Psoas muscle (tissue), 8 donors: ENCODE results near the gene PLA2G6. TPM values are rescaled to one million over a fixed set of nuclear protein-coding genes. Genes with fewer than 3 reads are reported as not detected.

Experiments
- ATAC-seq, 4 donors: fragments of 200-7000 bp; cut with Tn5 transposase; one replicate each; pipeline ENCODE4 v1.9.1; 2020; ENCODE audit warnings: moderate library complexity in 3 of 4, mild to moderate bottlenecking in 2 of 4
- DNase-seq, 2 donors: peaks; one replicate each; pipeline ENCODE4 v3.0.0-alpha.2; 2020
- H3K27ac ChIP-seq: fragments of 200-600 bp; one replicate; pipeline ENCODE4 v1.8.0; 2022
- H3K27me3 ChIP-seq, 3 donors: fragments of 200-600 bp in 1 of 3; one replicate each; pipeline versions ENCODE4 v1.6.1 to v1.8.0; 2013 to 2022; ENCODE audit warnings: low read length in 2 of 3, mild to moderate bottlenecking in 2 of 3, moderate library complexity in 1 of 3; ENCODE audit not compliant: insufficient read depth in 3 of 3
- H3K36me3 ChIP-seq, 2 donors: fragments of 200-600 bp in 1 of 2; one replicate each; pipeline versions ENCODE4 v1.6.1 to v1.8.0; 2013 to 2022; ENCODE audit warnings: low read depth in 1 of 2, mild to moderate bottlenecking in 1 of 2, moderate library complexity in 1 of 2; ENCODE audit not compliant: insufficient read depth in 1 of 2
- H3K4me1 ChIP-seq: fragments of 200-600 bp; one replicate; pipeline ENCODE4 v1.8.0; 2022
- H3K4me3 ChIP-seq: fragments of 200-600 bp; one replicate; pipeline ENCODE4 v1.8.0; 2022; ENCODE audit warnings: mild to moderate bottlenecking
- H3K9me3 ChIP-seq: fragments of 200-600 bp; one replicate; pipeline ENCODE4 v1.8.0; 2022
- CTCF ChIP-seq: fragments of 200-600 bp; IDR thresholded peaks from one replicate; pipeline ENCODE4 v1.8.0; 2022; ENCODE audit warnings: antibody characterized with exemption
- WGBS, 3 donors: extraction: QIAGEN DNeasy Blood & Tissue Kit; methylation state at CpG; one replicate each; pipeline versions ENCODE4 v1.1.6 to v1.1.7; 2013; 5-methylcytosine and 5-hydroxymethylcytosine counted together
- intact Hi-C, 2 donors: fragments of 100-400 bp; cut with DNase I; formaldehyde crosslinking; loops; one replicate each; pipeline versions ENCODE4 v1.11.0 to v1.14.2; 2022
- polyA plus RNA-seq, 3 donors: library from polyadenylated mRNA; stranded (reverse); fragments of 200-250 nt; gene quantifications; one replicate each; pipeline ENCODE4 v1.2.3, GENCODE V29; 2013
- total RNA-seq, 4 donors: library from RNA; stranded (reverse); fragmentation: NEBNext Ultra II Directional in 2 of 4; extraction: Animal tissue kit (Norgen Biotek cat#: 25700) in 2 of 4; gene quantifications; one replicate each; pipeline versions ENCODE4 v1.2.1 to v1.2.4, GENCODE V29; 2021 to 2023
- donor health status: healthy with polysubstance abuse.
- donor health status: DM: no; HTN: no; CAD: no; lungs with moderate emphysema.
- donor health status: Bipolar disorder and iron deficiency.
- donor health status: healthy.
- donor health status: DM: yes; HTN: yes; CAD: no.
- donor health status: DM: no; HTN: no; CAD: no.
- donor health status: DM: no; HTN: no; CAD: no.
- donor health status: DM: yes; HTN: yes; CAD: no.

PLA2G6 gene
- total and polyA plus RNA-seq, 7 donors = 4.5 to 17.4 (median 8.5) TPM

- TF ChIP-seq CTCF = no peak
- Histone ChIP-seq H3K4me1 (peaks cover 19% of the 10 kb centered on the region), H3K9me3 (no peaks in the 10 kb centered on the region), H3K4me3 (no peak overlapping the region), H3K36me3 (no peaks in the 10 kb centered on the region), H3K27ac (no peak overlapping the region), H3K27me3 (no peaks in the 10 kb centered on the region)
- WGBS, 3 donors = 85 to 89% (median 87%) methylated on average over 10 of the region's 10 CpGs
- intact Hi-C loops = loop anchor here (2.0 to 10.0 kb wide), 2 partner anchors 17 to 85 kb away; partner anchors contain the start of gene BAIAP2L2 (in 2 of the 2)
- DNase-seq = no peak
- ATAC-seq = no peak
Observed at GRCh38 chr22:38199826-38200559, 18.4 kb upstream of the PLA2G6 start.

GRCh38 chr22:38196791-38197419 lies 15.3 kb upstream of the PLA2G6 start:
- Histone ChIP-seq H3K9me3 (no peaks in the 10 kb centered on the region), H3K4me1 (peaks cover 15% of the 10 kb centered on the region), H3K4me3 (no peak overlapping the region), H3K27me3 (no peaks in the 10 kb centered on the region), H3K36me3 (no peaks in the 10 kb centered on the region), H3K27ac (no peak overlapping the region)
- 59 to 76% (median 67%) methylated on average over 19 of the region's 19 CpGs for WGBS, 3 donors
- intact Hi-C loops = no loop called here
- DNase-seq = no peak
- no peak for TF ChIP-seq CTCF
- ATAC-seq = no peak

GRCh38 chr22:38193580-38193979 lies 11.9 kb upstream of the PLA2G6 start:
- Histone ChIP-seq H3K4me1 (peaks cover 15% of the 10 kb centered on the region), H3K4me3 (no peak overlapping the region), H3K27ac (no peak overlapping the region), H3K36me3 (no peaks in the 10 kb centered on the region), H3K27me3 (no peaks in the 10 kb centered on the region), H3K9me3 (no peaks in the 10 kb centered on the region)
- TF ChIP-seq CTCF = no peak
- ATAC-seq (peak in 2 of 4 donors; percentile 26 to 50), DNase-seq (no peak)
- intact Hi-C loops = no loop called here
- 57 to 73% (median 62%) methylated on average over 6 of the region's 6 CpGs for WGBS, 3 donors

GRCh38 chr22:38192475-38192863 lies 10.8 kb upstream of the PLA2G6 start:
- Histone ChIP-seq H3K4me1 (peaks cover 15% of the 10 kb centered on the region), H3K27me3 (no peaks in the 10 kb centered on the region), H3K36me3 (no peaks in the 10 kb centered on the region), H3K27ac (peak overlapping the region; percentile 66), H3K4me3 (no peak overlapping the region), H3K9me3 (no peaks in the 10 kb centered on the region)
- DNase-seq (no peak), ATAC-seq (peak; percentile 33 to 82 (median 64))
- 52 to 64% (median 53%) methylated on average over 3 of the region's 3 CpGs for WGBS, 3 donors
- intact Hi-C loops = no loop called here
- no peak for TF ChIP-seq CTCF
